Kidney epithelial cell (primary cell): ENCODE data around the gene EHD2. TPM values are rescaled to one million over a fixed set of nuclear protein-coding genes. Genes with fewer than 3 reads are reported as not detected.
"Not testable (repeated sequence)": the region's sequence is repeated elsewhere in the genome, so short reads cannot be mapped to it uniquely, and the experiment has no call there.

Experiments
- DNase-seq: peaks from one replicate; pipeline ENCODE4 v3.0.0-alpha.2; 2010; ENCODE audit warnings: low read depth
- H3K27me3 ChIP-seq: 2 replicates; pipeline ENCODE4 v1.6.0; 2011; ENCODE audit warnings: low read length; ENCODE audit not compliant: control insufficient read depth, insufficient read depth
- H3K36me3 ChIP-seq: 2 replicates; pipeline ENCODE4 v1.5.1; 2011; ENCODE audit warnings: low read length; ENCODE audit not compliant: control insufficient read depth, insufficient read depth
- H3K4me3 ChIP-seq: 2 replicates; pipeline ENCODE4 v1.5.1; 2011; ENCODE audit warnings: low read depth, mild to moderate bottlenecking, control low read depth, low read length
- total RNA-seq: library from RNA; depleted of rRNA; stranded (reverse); fragments of >200 nt; gene quantifications from 2 replicates; pipeline ENCODE4 v1.2.3, GENCODE V29; 2015
- TF ChIP-seq, protein P1 (sequence below): IDR thresholded peaks from 2 replicates; pipeline ENCODE4 v1.5.1; 2011; ENCODE audit warnings: mild to moderate bottlenecking, moderate library complexity, low read length, control low read depth, inconsistent platforms; ENCODE audit not compliant: insufficient read depth, poor library complexity, severe bottlenecking

EHD2 gene
- total RNA-seq, 1 donor from 2014 or later = 32.5 TPM

DNA sequence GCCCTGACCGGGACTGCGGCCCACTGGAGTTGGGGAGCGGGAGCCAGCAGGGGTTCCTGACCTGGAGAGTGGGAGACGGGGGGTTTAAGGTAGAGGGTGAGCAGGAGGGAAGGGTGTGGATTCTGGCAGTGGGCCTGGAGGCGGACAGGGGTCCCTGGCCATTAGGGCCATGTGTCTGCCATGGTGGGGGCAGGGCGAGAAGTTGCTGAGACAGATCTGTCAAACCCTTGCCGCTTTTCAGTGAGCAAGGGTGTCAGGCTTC, 53.1 kb downstream of the EHD2 start:
- DNase-seq = no peak
- no peaks in the 10 kb centered on the region for H3K36me3 ChIP-seq
- H3K27me3 ChIP-seq = peaks cover 8% of the 10 kb centered on the region
- no peak overlapping the region for H3K4me3 ChIP-seq
- TF ChIP-seq, protein P1, sequence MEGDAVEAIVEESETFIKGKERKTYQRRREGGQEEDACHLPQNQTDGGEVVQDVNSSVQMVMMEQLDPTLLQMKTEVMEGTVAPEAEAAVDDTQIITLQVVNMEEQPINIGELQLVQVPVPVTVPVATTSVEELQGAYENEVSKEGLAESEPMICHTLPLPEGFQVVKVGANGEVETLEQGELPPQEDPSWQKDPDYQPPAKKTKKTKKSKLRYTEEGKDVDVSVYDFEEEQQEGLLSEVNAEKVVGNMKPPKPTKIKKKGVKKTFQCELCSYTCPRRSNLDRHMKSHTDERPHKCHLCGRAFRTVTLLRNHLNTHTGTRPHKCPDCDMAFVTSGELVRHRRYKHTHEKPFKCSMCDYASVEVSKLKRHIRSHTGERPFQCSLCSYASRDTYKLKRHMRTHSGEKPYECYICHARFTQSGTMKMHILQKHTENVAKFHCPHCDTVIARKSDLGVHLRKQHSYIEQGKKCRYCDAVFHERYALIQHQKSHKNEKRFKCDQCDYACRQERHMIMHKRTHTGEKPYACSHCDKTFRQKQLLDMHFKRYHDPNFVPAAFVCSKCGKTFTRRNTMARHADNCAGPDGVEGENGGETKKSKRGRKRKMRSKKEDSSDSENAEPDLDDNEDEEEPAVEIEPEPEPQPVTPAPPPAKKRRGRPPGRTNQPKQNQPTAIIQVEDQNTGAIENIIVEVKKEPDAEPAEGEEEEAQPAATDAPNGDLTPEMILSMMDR = no peak

DNA sequence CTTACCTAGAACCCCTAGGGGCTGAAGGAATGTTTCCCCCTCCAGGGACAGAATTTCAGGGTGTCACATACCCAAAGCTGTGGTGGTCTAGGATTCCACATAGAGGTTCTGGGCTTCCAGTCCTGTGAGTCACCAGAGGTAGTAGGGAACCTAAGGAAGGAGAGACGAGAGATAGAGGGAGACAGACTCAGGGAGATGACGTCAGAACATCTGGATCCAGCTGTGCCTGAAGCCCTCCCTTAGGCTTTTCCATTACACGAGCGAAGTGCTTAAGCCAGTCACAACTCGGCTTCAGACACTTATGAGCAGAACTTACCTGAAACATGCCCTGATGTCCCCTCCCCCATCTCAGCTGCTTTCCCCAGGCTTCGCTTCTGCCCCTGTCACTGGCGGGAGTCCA, 53.4 kb downstream of the EHD2 start:
- Histone ChIP-seq H3K27me3 (peaks cover 8% of the 10 kb centered on the region), H3K4me3 (no peak overlapping the region), H3K36me3 (no peaks in the 10 kb centered on the region)
- TF ChIP-seq, protein P1 = no peak
- no peak for DNase-seq

DNA sequence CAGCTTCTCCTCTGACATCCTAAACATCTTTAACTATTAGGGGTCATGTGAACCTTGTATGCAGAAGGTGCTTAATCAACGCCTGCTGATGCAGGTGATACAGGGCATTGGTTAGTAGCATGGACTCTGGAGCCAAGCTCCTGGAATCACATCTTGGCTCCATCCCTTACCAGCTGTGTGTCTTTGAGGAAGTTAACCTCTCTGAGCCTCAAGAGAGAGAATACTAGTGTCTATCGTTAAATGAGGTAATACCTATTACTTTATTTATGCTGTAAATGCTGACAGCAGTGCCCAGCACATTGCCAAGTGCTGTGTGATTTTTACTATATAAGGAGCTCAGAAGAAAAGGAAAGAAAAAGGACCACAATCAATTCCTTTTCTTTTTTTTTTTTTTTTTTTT, 54.1 kb downstream of the EHD2 start:
- TF ChIP-seq, protein P1 = no peak
- DNase-seq = no peak

GRCh38 chr19:47768604-47769003, 55.4 kb downstream of the EHD2 start:
- Histone ChIP-seq H3K4me3 (no peak overlapping the region), H3K27me3 (peaks cover 8% of the 10 kb centered on the region), H3K36me3 (no peaks in the 10 kb centered on the region)
- no peak for DNase-seq
- TF ChIP-seq, protein P1 = no peak

More for the DNA sequence above, 54.1 kb downstream of the EHD2 start:
- no peak overlapping the region for H3K4me3 ChIP-seq
- peaks cover 8% of the 10 kb centered on the region for H3K27me3 ChIP-seq
- H3K36me3 ChIP-seq = no peaks in the 10 kb centered on the region

- Histone ChIP-seq H3K36me3 (no peaks in the 10 kb centered on the region), H3K27me3 (peaks cover 8% of the 10 kb centered on the region), H3K4me3 (no peak overlapping the region)
- no peak for DNase-seq
- TF ChIP-seq, protein P1 = no peak
These were observed 56.3 kb downstream of the EHD2 start for GRCh38 chr19:47769534-47769933.

GRCh38 chr19:47771291-47771690, 58.1 kb downstream of the EHD2 start:
- H3K4me3 ChIP-seq, H3K27me3 ChIP-seq, DNase-seq, H3K36me3 ChIP-seq: not testable (repeated sequence)

DNA sequence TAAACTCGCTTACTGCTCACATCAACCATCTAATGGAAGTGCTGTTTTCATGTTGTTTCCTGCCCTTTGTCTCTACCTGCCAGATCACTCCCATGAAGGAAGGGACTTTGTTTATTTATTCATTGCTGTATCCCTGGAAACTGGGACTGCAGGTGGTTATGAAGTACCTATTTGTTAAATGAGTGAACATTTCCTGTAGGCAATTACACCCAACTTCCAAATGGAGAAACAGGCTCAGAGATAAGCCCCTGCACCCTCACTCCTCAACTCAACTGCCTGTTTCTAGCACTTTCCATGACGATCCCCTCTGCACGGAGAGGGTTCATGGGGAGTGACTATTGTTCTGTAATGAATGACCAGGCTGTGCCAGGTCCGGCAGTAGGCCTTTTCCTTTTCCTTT, 63.3 kb downstream of the EHD2 start:
- Histone ChIP-seq H3K27me3 (no peaks in the 10 kb centered on the region), H3K36me3 (no peaks in the 10 kb centered on the region), H3K4me3 (no peak overlapping the region)
- DNase-seq = no peak
- TF ChIP-seq, protein P1 = no peak

DNA sequence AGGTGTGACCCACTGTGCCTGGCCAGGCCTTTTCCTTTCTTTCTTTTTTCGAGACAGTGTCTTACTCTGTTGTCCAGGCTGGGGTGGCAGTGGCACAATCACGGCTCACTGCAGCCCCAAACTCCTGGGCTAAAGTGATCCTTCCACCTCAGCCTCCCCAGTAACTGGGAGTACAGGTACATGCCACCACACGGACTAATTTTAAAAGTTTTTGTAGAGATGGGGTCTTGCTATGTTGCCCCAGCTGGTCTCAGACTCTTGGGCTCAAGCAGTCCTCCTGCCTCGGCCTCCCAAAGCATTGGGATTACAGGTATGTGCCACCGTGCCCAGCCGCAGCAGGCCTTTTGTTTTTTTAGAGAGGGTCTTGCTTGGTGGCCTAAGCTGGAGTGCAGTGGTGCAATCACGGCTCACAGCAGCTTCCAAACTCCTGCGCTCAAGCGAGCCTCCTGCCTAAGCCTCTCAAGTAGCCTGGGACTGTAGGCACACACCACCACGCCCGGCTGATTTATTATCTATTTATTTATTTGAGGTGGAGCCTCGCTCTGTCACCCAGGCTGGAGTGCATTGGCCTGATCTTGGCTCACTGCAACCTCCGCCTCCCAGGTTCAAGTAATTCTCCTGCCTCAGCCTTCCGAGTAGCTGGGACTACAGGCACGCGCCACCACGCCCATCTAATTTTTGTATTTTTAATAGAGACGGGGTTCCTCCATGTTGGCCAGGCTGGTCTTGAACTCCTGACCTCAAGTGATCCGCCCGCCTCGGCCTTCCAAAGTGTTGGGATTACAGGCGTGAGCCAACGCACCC, 64.2 kb downstream of the EHD2 start:
- DNase-seq, H3K36me3 ChIP-seq, H3K27me3 ChIP-seq: not testable (repeated sequence)
- peak overlapping the region; percentile 88 for H3K4me3 ChIP-seq
